Adipocyte (in vitro differentiated cells): ENCODE data around the gene MTERF2.

Experiments used
- DNase-seq: peaks from one replicate; pipeline ENCODE4 v3.0.0-alpha.2; 2015; ENCODE audit warnings: low read depth
- H3K27me3 ChIP-seq: replicated peaks from 2 replicates; pipeline ENCODE4 v1.7.0; 2013; ENCODE audit warnings: mild to moderate bottlenecking, low read length, moderate library complexity; ENCODE audit not compliant: control insufficient read depth, insufficient read depth
- H3K36me3 ChIP-seq: 2 replicates; pipeline ENCODE4 v1.7.0; 2013; ENCODE audit warnings: low read length, mild to moderate bottlenecking, moderate library complexity; ENCODE audit not compliant: control insufficient read depth, insufficient read depth, severe bottlenecking
- H3K4me1 ChIP-seq: 2 replicates; pipeline ENCODE4 v1.7.0; 2013; ENCODE audit warnings: mild to moderate bottlenecking, low read length, moderate library complexity; ENCODE audit not compliant: control insufficient read depth, insufficient read depth
- H3K4me3 ChIP-seq: 2 replicates; pipeline ENCODE4 v1.7.0; 2013; ENCODE audit warnings: mild to moderate bottlenecking, low read length, moderate library complexity
- H3K9ac ChIP-seq: 2 replicates; pipeline ENCODE4 v1.7.0; 2013; ENCODE audit warnings: mild to moderate bottlenecking, low read length, moderate library complexity
- H3K9me3 ChIP-seq: 2 replicates; pipeline ENCODE4 v1.7.0; 2013; ENCODE audit warnings: mild to moderate bottlenecking, low read length, moderate library complexity; ENCODE audit not compliant: control insufficient read depth

MTERF2 gene

DNA sequence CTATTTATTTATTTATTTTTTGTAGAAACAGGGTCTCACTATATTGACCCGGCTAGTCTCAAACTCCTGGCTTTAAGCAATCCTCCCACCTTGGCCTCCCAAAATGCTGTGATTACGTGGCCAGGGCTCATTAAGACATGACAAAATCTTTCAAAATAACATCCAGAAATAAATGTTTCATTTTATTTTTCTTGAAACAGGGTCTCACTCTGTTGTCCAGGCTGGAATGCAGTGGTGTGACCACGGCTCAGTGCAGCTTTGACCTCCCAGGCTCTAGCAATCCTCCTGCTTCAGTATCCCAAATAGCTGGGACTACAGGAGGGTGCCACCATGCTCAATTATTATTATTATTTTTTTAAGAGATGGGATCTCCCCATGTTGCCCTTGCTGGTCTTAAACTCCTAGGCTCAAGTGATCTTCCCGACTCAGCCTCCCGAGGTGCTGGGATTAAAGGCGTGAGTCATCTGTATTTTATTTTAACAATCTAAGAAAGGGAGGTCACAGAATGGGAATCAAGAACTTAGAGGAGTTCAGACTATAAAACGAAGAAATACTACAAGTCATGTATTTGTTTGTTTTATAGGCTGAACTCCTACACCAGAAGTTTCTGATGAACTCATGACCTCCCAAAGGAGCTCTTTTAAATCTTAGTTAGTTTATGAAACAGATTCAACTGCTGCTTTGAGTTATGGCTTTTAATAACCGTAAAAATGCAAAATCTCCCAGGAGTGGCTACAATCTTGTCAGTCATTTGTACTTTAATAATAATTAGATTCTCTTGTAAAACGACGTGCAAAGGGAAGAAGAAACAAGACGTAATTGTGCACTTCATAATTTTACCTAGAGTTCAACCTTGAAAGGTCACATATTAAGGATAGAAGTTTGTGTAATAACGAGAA lies 33.3 kb downstream of the MTERF2 start:
- H3K9ac ChIP-seq: peak overlapping the region; percentile 96
- peaks cover 19% of the 10 kb centered on the region for H3K4me1 ChIP-seq
- no peaks in the 10 kb centered on the region for H3K36me3 ChIP-seq
- H3K9me3 ChIP-seq: no peaks in the 10 kb centered on the region
- DNase-seq: no peak
- no peaks in the 10 kb centered on the region for H3K27me3 ChIP-seq
- H3K4me3 ChIP-seq: peak overlapping the region; percentile 93

DNA sequence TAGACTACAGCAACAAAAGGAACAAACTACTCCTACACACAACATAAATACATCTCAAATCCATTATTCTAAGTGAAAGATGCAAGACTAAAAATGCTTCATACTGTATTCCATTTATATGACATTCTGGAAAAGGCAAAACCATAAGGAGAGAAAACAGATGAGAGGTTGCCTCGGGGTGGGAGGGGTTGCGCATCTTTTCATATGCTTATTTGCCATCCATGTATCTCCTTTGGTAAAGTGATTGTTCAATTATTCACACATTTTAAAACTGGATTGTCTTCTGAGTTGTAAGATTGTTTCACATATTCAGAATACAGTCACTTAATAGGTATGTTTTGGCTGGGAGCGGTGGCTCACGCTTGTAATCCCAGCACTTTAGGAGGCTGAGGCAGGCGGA lies 36.4 kb downstream of the MTERF2 start:
- Histone ChIP-seq H3K9ac (no peak overlapping the region), H3K9me3 (peaks cover 1% of the 10 kb centered on the region), H3K36me3 (no peaks in the 10 kb centered on the region), H3K27me3 (no peaks in the 10 kb centered on the region), H3K4me1 (peaks cover 15% of the 10 kb centered on the region), H3K4me3 (no peak overlapping the region)
- no peak for DNase-seq

- H3K9ac ChIP-seq: no peak overlapping the region
- H3K4me3 ChIP-seq: no peak overlapping the region
- H3K4me1 ChIP-seq: no peaks in the 10 kb centered on the region
- no peak for DNase-seq
- H3K9me3 ChIP-seq: peaks cover 4% of the 10 kb centered on the region
- no peaks in the 10 kb centered on the region for H3K36me3 ChIP-seq
- H3K27me3 ChIP-seq: no peaks in the 10 kb centered on the region
Measured at GRCh38 chr12:106947461-106947860, 39.5 kb downstream of the MTERF2 start.

GRCh38 chr12:106945261-106945851 lies 41.6 kb downstream of the MTERF2 start:
- H3K9me3 ChIP-seq: peaks cover 4% of the 10 kb centered on the region
- H3K4me1 ChIP-seq: no peaks in the 10 kb centered on the region
- H3K27me3 ChIP-seq: no peaks in the 10 kb centered on the region
- no peak overlapping the region for H3K9ac ChIP-seq
- no peaks in the 10 kb centered on the region for H3K36me3 ChIP-seq
- no peak for DNase-seq
- no peak overlapping the region for H3K4me3 ChIP-seq

- no peak overlapping the region for H3K9ac ChIP-seq
- DNase-seq: no peak
- no peaks in the 10 kb centered on the region for H3K36me3 ChIP-seq
- H3K4me1 ChIP-seq: no peaks in the 10 kb centered on the region
- peaks cover 4% of the 10 kb centered on the region for H3K9me3 ChIP-seq
- H3K27me3 ChIP-seq: no peaks in the 10 kb centered on the region
- no peak overlapping the region for H3K4me3 ChIP-seq
Measured at GRCh38 chr12:106942775-106943174, 44.2 kb downstream of the MTERF2 start.

DNA sequence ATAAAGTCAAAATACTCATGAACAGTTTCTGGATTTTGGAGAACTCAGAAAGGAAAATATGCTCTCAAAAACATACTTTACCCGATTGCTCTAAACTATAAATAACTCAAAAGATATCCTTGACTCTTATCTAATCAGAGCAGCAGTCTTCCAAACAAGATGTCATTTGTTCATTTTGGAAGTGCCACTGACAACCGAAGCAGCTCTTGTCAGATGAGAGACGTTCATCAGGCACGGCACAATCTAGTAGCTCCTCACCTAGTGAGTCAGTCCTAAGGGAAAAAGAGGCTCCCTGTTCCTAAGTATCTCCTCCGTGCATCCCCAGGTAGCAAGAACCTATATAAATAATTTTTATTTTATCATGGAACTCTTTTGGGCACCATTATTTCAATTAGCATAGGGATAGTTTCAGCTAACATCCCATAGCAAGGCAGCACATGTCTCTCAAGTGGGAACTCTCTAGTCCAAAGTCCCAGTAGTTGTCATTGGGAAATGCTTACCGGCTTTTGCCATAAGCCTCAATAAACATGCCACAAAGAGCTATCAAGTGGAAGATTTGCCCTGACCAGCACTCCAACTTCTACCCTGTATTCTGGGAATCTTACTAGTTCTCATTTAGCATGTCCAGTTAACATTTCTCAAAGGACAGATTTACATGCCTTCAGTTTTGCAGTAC lies 45.3 kb downstream of the MTERF2 start:
- H3K4me1 ChIP-seq: no peaks in the 10 kb centered on the region
- H3K27me3 ChIP-seq: no peaks in the 10 kb centered on the region
- no peak for DNase-seq
- peaks cover 4% of the 10 kb centered on the region for H3K9me3 ChIP-seq
- no peaks in the 10 kb centered on the region for H3K36me3 ChIP-seq
- no peak overlapping the region for H3K9ac ChIP-seq
- H3K4me3 ChIP-seq: no peak overlapping the region

DNA sequence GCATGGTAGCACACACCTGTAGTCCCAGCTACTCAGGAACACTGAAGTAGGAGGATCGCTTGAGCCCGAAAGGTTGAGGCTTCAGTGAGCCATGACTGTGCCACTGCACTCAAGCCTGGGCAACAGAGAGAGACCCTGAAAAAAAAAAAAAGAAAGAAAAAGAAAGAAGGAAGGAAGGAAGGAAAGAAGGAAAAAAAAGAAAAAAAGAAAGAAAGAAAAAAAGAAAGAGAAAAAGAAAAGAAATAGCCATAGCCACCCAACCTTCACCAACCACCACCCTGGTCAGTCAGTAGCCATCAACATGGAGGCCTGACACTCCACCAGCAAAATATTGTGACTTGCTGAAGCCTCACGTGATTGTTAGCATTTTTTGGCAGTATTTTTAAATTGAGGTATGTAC lies 52.7 kb downstream of the MTERF2 start:
- H3K4me1 ChIP-seq: no peaks in the 10 kb centered on the region
- DNase-seq: no peak
- H3K27me3 ChIP-seq: no peaks in the 10 kb centered on the region
- no peak overlapping the region for H3K9ac ChIP-seq
- H3K36me3 ChIP-seq: no peaks in the 10 kb centered on the region
- H3K4me3 ChIP-seq: no peak overlapping the region
- H3K9me3 ChIP-seq: no peaks in the 10 kb centered on the region
